IPS-15b (cell line): Measurements from ENCODE around the gene NDEL1.

Experiments used
- H3K27me3 ChIP-seq: one replicate; pipeline ENCODE4 v1.6.1; 2013; ENCODE audit warnings: low read length; ENCODE audit not compliant: control insufficient read depth, insufficient read depth
- H3K36me3 ChIP-seq: one replicate; pipeline ENCODE4 v1.6.1; 2013; ENCODE audit warnings: low read length; ENCODE audit not compliant: control insufficient read depth, insufficient read depth
- H3K4me1 ChIP-seq: one replicate; pipeline ENCODE4 v1.6.1; 2013; ENCODE audit warnings: mild to moderate bottlenecking, low read length; ENCODE audit not compliant: control insufficient read depth, insufficient read depth
- H3K4me3 ChIP-seq: one replicate; pipeline ENCODE4 v1.5.1; 2013; ENCODE audit warnings: low read depth, low read length
- H3K9ac ChIP-seq: one replicate; pipeline ENCODE4 v1.6.1; 2013; ENCODE audit warnings: low read depth, mild to moderate bottlenecking, low read length
- H3K9me3 ChIP-seq: one replicate; pipeline ENCODE4 v1.6.1; 2013; ENCODE audit warnings: mild to moderate bottlenecking, low read length; ENCODE audit not compliant: control insufficient read depth, insufficient read depth

The NDEL1 gene

GRCh38 chr17:8496081-8496480, 60.4 kb downstream of the NDEL1 start:
- Histone ChIP-seq H3K4me1 (no peaks in the 10 kb centered on the region), H3K9me3 (no peaks in the 10 kb centered on the region), H3K4me3 (no peak overlapping the region), H3K9ac (no peak overlapping the region), H3K36me3 (peaks cover 64% of the 10 kb centered on the region), H3K27me3 (no peaks in the 10 kb centered on the region)

- Histone ChIP-seq H3K9me3 (no peaks in the 10 kb centered on the region), H3K4me3 (no peak overlapping the region), H3K27me3 (no peaks in the 10 kb centered on the region), H3K9ac (no peak overlapping the region), H3K36me3 (peaks cover 63% of the 10 kb centered on the region), H3K4me1 (no peaks in the 10 kb centered on the region)
Observed at GRCh38 chr17:8499171-8499570, 63.5 kb downstream of the NDEL1 start.

- H3K9me3 ChIP-seq, result no peaks in the 10 kb centered on the region
- H3K36me3 ChIP-seq, result peaks cover 64% of the 10 kb centered on the region
- H3K27me3 ChIP-seq, result no peaks in the 10 kb centered on the region
- H3K4me1 ChIP-seq, result no peaks in the 10 kb centered on the region
- H3K9ac ChIP-seq, result no peak overlapping the region
- H3K4me3 ChIP-seq, result no peak overlapping the region
Observed at GRCh38 chr17:8499614-8500013, 63.9 kb downstream of the NDEL1 start.

- H3K4me3 ChIP-seq, result no peak overlapping the region
- no peaks in the 10 kb centered on the region for H3K4me1 ChIP-seq
- no peaks in the 10 kb centered on the region for H3K27me3 ChIP-seq
- peaks cover 66% of the 10 kb centered on the region for H3K36me3 ChIP-seq
- H3K9ac ChIP-seq, result no peak overlapping the region
- no peaks in the 10 kb centered on the region for H3K9me3 ChIP-seq
Observed at GRCh38 chr17:8500609-8501008, 64.9 kb downstream of the NDEL1 start.

GRCh38 chr17:8502126-8502525, 66.4 kb downstream of the NDEL1 start:
- H3K9me3 ChIP-seq, result no peaks in the 10 kb centered on the region
- H3K36me3 ChIP-seq, result peaks cover 73% of the 10 kb centered on the region
- H3K4me3 ChIP-seq, result no peak overlapping the region
- H3K4me1 ChIP-seq, result no peaks in the 10 kb centered on the region
- no peaks in the 10 kb centered on the region for H3K27me3 ChIP-seq
- no peak overlapping the region for H3K9ac ChIP-seq

GRCh38 chr17:8503368-8503767, 67.7 kb downstream of the NDEL1 start:
- Histone ChIP-seq H3K36me3 (peaks cover 72% of the 10 kb centered on the region), H3K27me3 (no peaks in the 10 kb centered on the region), H3K9me3 (no peaks in the 10 kb centered on the region), H3K4me1 (no peaks in the 10 kb centered on the region), H3K4me3 (no peak overlapping the region), H3K9ac (no peak overlapping the region)

GRCh38 chr17:8503807-8504206, 68.1 kb downstream of the NDEL1 start:
- Histone ChIP-seq H3K36me3 (peaks cover 73% of the 10 kb centered on the region), H3K4me1 (no peaks in the 10 kb centered on the region), H3K9me3 (no peaks in the 10 kb centered on the region), H3K27me3 (no peaks in the 10 kb centered on the region), H3K9ac (no peak overlapping the region), H3K4me3 (no peak overlapping the region)

- no peak overlapping the region for H3K9ac ChIP-seq
- H3K27me3 ChIP-seq, result no peaks in the 10 kb centered on the region
- H3K36me3 ChIP-seq, result peaks cover 72% of the 10 kb centered on the region
- H3K4me1 ChIP-seq, result no peaks in the 10 kb centered on the region
- no peaks in the 10 kb centered on the region for H3K9me3 ChIP-seq
- no peak overlapping the region for H3K4me3 ChIP-seq
Observed at GRCh38 chr17:8504460-8505207, 69.0 kb downstream of the NDEL1 start.

- Histone ChIP-seq H3K36me3 (peaks cover 62% of the 10 kb centered on the region), H3K27me3 (no peaks in the 10 kb centered on the region), H3K9me3 (no peaks in the 10 kb centered on the region), H3K4me1 (no peaks in the 10 kb centered on the region), H3K9ac (no peak overlapping the region), H3K4me3 (no peak overlapping the region)
Observed at GRCh38 chr17:8506145-8506544, 70.5 kb downstream of the NDEL1 start.

GRCh38 chr17:8514801-8515200, 79.1 kb downstream of the NDEL1 start:
- H3K4me1 ChIP-seq, result no peaks in the 10 kb centered on the region
- no peaks in the 10 kb centered on the region for H3K27me3 ChIP-seq
- H3K9me3 ChIP-seq, result no peaks in the 10 kb centered on the region
- H3K36me3 ChIP-seq, result peaks cover 37% of the 10 kb centered on the region
- no peak overlapping the region for H3K4me3 ChIP-seq
- H3K9ac ChIP-seq, result no peak overlapping the region
